ENCODE measurements around the gene SIAH2. TPM values are rescaled to one million over a fixed set of nuclear protein-coding genes. Genes with fewer than 3 reads are reported as not detected.

The SIAH2 gene
- total RNA-seq, 5 donors from 2014 or later (not counting 1 experiment from before 2014, with no cell fraction given), result 24.5 to 40.3 (median 26.4) TPM

GRCh38 chr3:150740733-150741496, 22.1 kb downstream of the SIAH2 start:
- H3K9me3 Mint-ChIP-seq, result no peaks in the 10 kb centered on the region
- Histone ChIP-seq H3K27me3 (replicated peaks in 1 of 2; ENCODE audit: control insufficient read depth in 2 of 2, extremely low read depth in 1 of 2, insufficient read depth in 2 of 2, low read length in 1 of 2) (no peaks in the 10 kb centered on the region), H3K4me3 (ENCODE audit: control insufficient read depth in 1 of 2, extremely low read depth in 1 of 2, low read length in 1 of 2) (no peak overlapping the region), H3K4me1 (ENCODE audit: control insufficient read depth in 1 of 2, extremely low read depth in 1 of 2, insufficient read depth in 2 of 2, low read length in 2 of 2) (peaks cover 8 to 12% of the 10 kb centered on the region in 2 experiments), H3K9me3 (no peaks in the 10 kb centered on the region), H3K27ac (ENCODE audit: low read length) (no peak overlapping the region), H3K36me3 (ENCODE audit: control insufficient read depth in 2 of 2, extremely low read depth in 1 of 2, insufficient read depth in 1 of 2, low read length in 1 of 2) (peaks cover 0 to 12% of the 10 kb centered on the region in 2 donors)
- peaks cover 27% of the 10 kb centered on the region for H3K36me3 Mint-ChIP-seq
- DNase-seq (no peak), ATAC-seq (replicated peaks in 1 of 4) (no peak)
- CTCF ChIA-PET, result interaction anchor here in 1 of 2 donors (0.7 kb wide), 1 partner anchor 21 kb away, joined by 5 read pairs; no protein-coding TSS in a partner anchor
- POLR2A ChIA-PET, result no interaction called here
- 45% methylated on average over 6 of the region's 12 CpGs for WGBS (ENCODE audit: insufficient coverage)
- no peaks in the 10 kb centered on the region for H3K27me3 Mint-ChIP-seq
- H3K27ac Mint-ChIP-seq, result peak overlapping the region in 1 of 2 donors; percentile 8
- H3K4me3 Mint-ChIP-seq, result no peak overlapping the region
- H3K4me1 Mint-ChIP-seq, result peaks cover 54 to 76% (median 76%) of the 10 kb centered on the region in 3 donors

- peaks cover 0 to 12% of the 10 kb centered on the region in 2 donors for H3K36me3 ChIP-seq (ENCODE audit: control insufficient read depth in 2 of 2, extremely low read depth in 1 of 2, insufficient read depth in 1 of 2, low read length in 1 of 2)
- Mint-ChIP-seq H3K36me3 (peaks cover 24% of the 10 kb centered on the region), H3K4me3 (peak overlapping the region in 1 of 3 donors; percentile 31), H3K27ac (peak overlapping the region; percentile 53 to 69), H3K27me3 (no peaks in the 10 kb centered on the region), H3K4me1 (peaks cover 49 to 71% (median 71%) of the 10 kb centered on the region in 3 donors), H3K9me3 (no peaks in the 10 kb centered on the region)
- peak overlapping the region; percentile 3 for H3K27ac ChIP-seq (ENCODE audit: low read length)
- no peak overlapping the region for H3K4me3 ChIP-seq (ENCODE audit: control insufficient read depth in 1 of 2, extremely low read depth in 1 of 2, low read length in 1 of 2)
- no peaks in the 10 kb centered on the region for H3K27me3 ChIP-seq (replicated peaks in 1 of 2; ENCODE audit: control insufficient read depth in 2 of 2, extremely low read depth in 1 of 2, insufficient read depth in 2 of 2, low read length in 1 of 2)
- POLR2A ChIA-PET, result no interaction called here
- no peaks in the 10 kb centered on the region for H3K9me3 ChIP-seq
- H3K4me1 ChIP-seq (ENCODE audit: control insufficient read depth in 1 of 2, extremely low read depth in 1 of 2, insufficient read depth in 2 of 2, low read length in 2 of 2), result peaks cover 8 to 12% of the 10 kb centered on the region in 2 experiments
- DNase-seq, result no peak
- ATAC-seq (replicated peaks in 1 of 4), result peak in 3 of 4 experiments; percentile 17 to 32 (median 26)
- CTCF ChIA-PET, result interaction anchor here in 1 of 2 donors (0.7 kb wide), 1 partner anchor 22 kb away, joined by 5 read pairs; no protein-coding TSS in a partner anchor
- 83% methylated on average over 1 of the region's 8 CpGs for WGBS (ENCODE audit: insufficient coverage)
Measured at GRCh38 chr3:150739877-150740645, 22.9 kb downstream of the SIAH2 start.

- DNase-seq (peak in 1 of 35 experiments; percentile 23), ATAC-seq (replicated peaks in 1 of 4) (peak in 1 of 4 experiments; percentile 38)
- peaks cover 24% of the 10 kb centered on the region for H3K36me3 Mint-ChIP-seq
- Histone ChIP-seq H3K27me3 (replicated peaks in 1 of 2; ENCODE audit: control insufficient read depth in 2 of 2, extremely low read depth in 1 of 2, insufficient read depth in 2 of 2, low read length in 1 of 2) (no peaks in the 10 kb centered on the region), H3K4me3 (ENCODE audit: control insufficient read depth in 1 of 2, extremely low read depth in 1 of 2, low read length in 1 of 2) (no peak overlapping the region), H3K9me3 (no peaks in the 10 kb centered on the region), H3K4me1 (ENCODE audit: control insufficient read depth in 1 of 2, extremely low read depth in 1 of 2, insufficient read depth in 2 of 2, low read length in 2 of 2) (peaks cover 8 to 12% of the 10 kb centered on the region in 2 experiments), H3K36me3 (ENCODE audit: control insufficient read depth in 2 of 2, extremely low read depth in 1 of 2, insufficient read depth in 1 of 2, low read length in 1 of 2) (peaks cover 0 to 12% of the 10 kb centered on the region in 2 donors), H3K27ac (ENCODE audit: low read length) (peak overlapping the region; percentile 3)
- peaks cover 43 to 64% (median 64%) of the 10 kb centered on the region in 3 donors for H3K4me1 Mint-ChIP-seq
- ChIA-PET CTCF (no interaction called here), POLR2A (no interaction called here)
- 21% methylated on average over 2 of the region's 7 CpGs for WGBS (ENCODE audit: insufficient coverage)
- H3K27ac Mint-ChIP-seq, result peak overlapping the region; percentile 19 to 50
- peak overlapping the region in 1 of 3 donors; percentile 31 for H3K4me3 Mint-ChIP-seq
- no peaks in the 10 kb centered on the region for H3K27me3 Mint-ChIP-seq
- no peaks in the 10 kb centered on the region for H3K9me3 Mint-ChIP-seq
Measured at GRCh38 chr3:150739200-150739863, 23.6 kb downstream of the SIAH2 start.

GRCh38 chr3:150738688-150739087, 24.3 kb downstream of the SIAH2 start:
- 20% methylated on average over 1 of the region's 4 CpGs for WGBS (ENCODE audit: insufficient coverage)
- H3K9me3 ChIP-seq, result no peaks in the 10 kb centered on the region
- DNase-seq (no peak), ATAC-seq (replicated peaks in 1 of 4) (no peak)
- CTCF ChIA-PET, result interaction anchor here in 1 of 2 donors (1.2 kb wide), 1 partner anchor 16 kb away, joined by 3 read pairs; no protein-coding TSS in a partner anchor
- H3K27ac ChIP-seq (ENCODE audit: low read length), result no peak overlapping the region
- peaks cover 8 to 12% of the 10 kb centered on the region in 2 experiments for H3K4me1 ChIP-seq (ENCODE audit: control insufficient read depth in 1 of 2, extremely low read depth in 1 of 2, insufficient read depth in 2 of 2, low read length in 2 of 2)
- no peak overlapping the region for H3K4me3 Mint-ChIP-seq
- no peak overlapping the region for H3K27ac Mint-ChIP-seq
- no peaks in the 10 kb centered on the region for H3K27me3 Mint-ChIP-seq
- no peak overlapping the region for H3K4me3 ChIP-seq (ENCODE audit: control insufficient read depth in 1 of 2, extremely low read depth in 1 of 2, low read length in 1 of 2)
- no peaks in the 10 kb centered on the region for H3K27me3 ChIP-seq (replicated peaks in 1 of 2; ENCODE audit: control insufficient read depth in 2 of 2, extremely low read depth in 1 of 2, insufficient read depth in 2 of 2, low read length in 1 of 2)
- H3K36me3 ChIP-seq (ENCODE audit: control insufficient read depth in 2 of 2, extremely low read depth in 1 of 2, insufficient read depth in 1 of 2, low read length in 1 of 2), result peaks cover 0 to 12% of the 10 kb centered on the region in 2 donors
- POLR2A ChIA-PET, result interaction anchor here in 1 of 2 donors (0.9 kb wide), 1 partner anchor 24 kb away, joined by 4 read pairs; the partner anchor contains the start of gene SIAH2
- peaks cover 24% of the 10 kb centered on the region for H3K36me3 Mint-ChIP-seq
- no peaks in the 10 kb centered on the region for H3K9me3 Mint-ChIP-seq
- peaks cover 38 to 59% (median 57%) of the 10 kb centered on the region in 3 donors for H3K4me1 Mint-ChIP-seq

GRCh38 chr3:150737874-150738679, 24.9 kb downstream of the SIAH2 start:
- H3K4me1 ChIP-seq (ENCODE audit: control insufficient read depth in 1 of 2, extremely low read depth in 1 of 2, insufficient read depth in 2 of 2, low read length in 2 of 2), result peaks cover 8 to 12% of the 10 kb centered on the region in 2 experiments
- H3K36me3 Mint-ChIP-seq, result peaks cover 19% of the 10 kb centered on the region
- no peak overlapping the region for H3K27ac ChIP-seq (ENCODE audit: low read length)
- no peaks in the 10 kb centered on the region for H3K27me3 Mint-ChIP-seq
- H3K27me3 ChIP-seq (replicated peaks in 1 of 2; ENCODE audit: control insufficient read depth in 2 of 2, extremely low read depth in 1 of 2, insufficient read depth in 2 of 2, low read length in 1 of 2), result peaks cover 0 to 4% of the 10 kb centered on the region in 2 experiments
- DNase-seq (no peak), ATAC-seq (replicated peaks in 1 of 4) (no peak)
- no peaks in the 10 kb centered on the region for H3K9me3 Mint-ChIP-seq
- ChIA-PET CTCF (interaction anchor here in 1 of 2 donors (1.2 kb wide), 1 partner anchor 16 kb away, joined by 3 read pairs; no protein-coding TSS in a partner anchor), POLR2A (interaction anchor here in 1 of 2 donors (0.9 kb wide), 1 partner anchor 25 kb away, joined by 4 read pairs; the partner anchor contains the start of gene SIAH2)
- H3K27ac Mint-ChIP-seq, result peak overlapping the region in 1 of 2 donors; percentile 13
- peaks cover 38 to 53% (median 52%) of the 10 kb centered on the region in 3 donors for H3K4me1 Mint-ChIP-seq
- WGBS (ENCODE audit: insufficient coverage), result no CpG with 5 or more reads among the region's 2 CpGs
- H3K9me3 ChIP-seq, result no peaks in the 10 kb centered on the region
- H3K4me3 ChIP-seq (ENCODE audit: control insufficient read depth in 1 of 2, extremely low read depth in 1 of 2, low read length in 1 of 2), result no peak overlapping the region
- H3K36me3 ChIP-seq (ENCODE audit: control insufficient read depth in 2 of 2, extremely low read depth in 1 of 2, insufficient read depth in 1 of 2, low read length in 1 of 2), result peaks cover 0 to 12% of the 10 kb centered on the region in 2 donors
- H3K4me3 Mint-ChIP-seq, result no peak overlapping the region

All from T-cell (primary cell).